ENCODE data around the gene C6orf136. TPM values are rescaled to one million over a fixed set of nuclear protein-coding genes. Genes with fewer than 3 reads are reported as not detected.

C6orf136 gene
- total RNA-seq, 4 donors from 2014 or later, result 13.5 to 21.4 (median 20.7) TPM

DNA sequence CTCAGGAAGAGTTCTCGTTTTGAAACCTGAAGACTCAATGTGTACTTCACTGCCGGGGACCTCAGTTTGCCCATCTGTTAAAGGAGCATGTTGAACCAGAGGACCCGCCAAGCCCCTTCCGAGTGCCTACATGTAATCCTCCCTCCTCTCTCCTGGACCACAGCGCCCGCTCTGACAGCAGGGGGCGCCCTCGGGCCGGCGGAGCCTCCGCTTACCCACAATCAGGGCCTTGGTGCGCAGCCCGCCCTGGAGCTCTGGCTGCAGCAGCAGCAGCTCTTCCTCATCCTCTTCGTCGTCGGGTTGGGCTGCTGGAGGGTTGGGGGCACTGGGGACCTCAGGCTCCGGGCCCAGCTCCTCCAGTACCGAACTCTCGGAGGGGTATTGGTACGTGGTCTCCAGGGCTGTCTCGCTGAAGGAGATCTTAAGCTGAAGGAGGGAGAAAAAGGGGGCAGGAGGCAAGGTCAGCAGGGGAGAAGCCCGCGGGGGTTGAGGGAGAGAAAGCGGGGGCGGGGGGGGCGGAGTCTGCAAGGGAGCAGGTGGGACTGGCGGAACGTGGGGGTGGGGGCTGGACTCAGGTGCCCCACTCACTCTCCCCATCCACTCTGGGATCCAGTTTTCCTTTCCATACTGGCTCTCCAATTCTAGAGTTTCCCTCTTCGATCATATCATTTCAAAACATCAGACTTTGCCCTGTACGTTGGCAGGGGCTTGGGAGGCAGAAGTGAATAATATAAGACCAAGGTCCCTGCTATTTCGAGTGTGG, 32.2 kb downstream of the C6orf136 start:
- 6% methylated on average over 30 to 31 of the region's 31 CpGs for WGBS, 2 donors
- peaks cover 5 to 52% (median 13%) of the 10 kb centered on the region in 3 donors for H3K36me3 ChIP-seq
- TF ChIP-seq, protein P1, sequence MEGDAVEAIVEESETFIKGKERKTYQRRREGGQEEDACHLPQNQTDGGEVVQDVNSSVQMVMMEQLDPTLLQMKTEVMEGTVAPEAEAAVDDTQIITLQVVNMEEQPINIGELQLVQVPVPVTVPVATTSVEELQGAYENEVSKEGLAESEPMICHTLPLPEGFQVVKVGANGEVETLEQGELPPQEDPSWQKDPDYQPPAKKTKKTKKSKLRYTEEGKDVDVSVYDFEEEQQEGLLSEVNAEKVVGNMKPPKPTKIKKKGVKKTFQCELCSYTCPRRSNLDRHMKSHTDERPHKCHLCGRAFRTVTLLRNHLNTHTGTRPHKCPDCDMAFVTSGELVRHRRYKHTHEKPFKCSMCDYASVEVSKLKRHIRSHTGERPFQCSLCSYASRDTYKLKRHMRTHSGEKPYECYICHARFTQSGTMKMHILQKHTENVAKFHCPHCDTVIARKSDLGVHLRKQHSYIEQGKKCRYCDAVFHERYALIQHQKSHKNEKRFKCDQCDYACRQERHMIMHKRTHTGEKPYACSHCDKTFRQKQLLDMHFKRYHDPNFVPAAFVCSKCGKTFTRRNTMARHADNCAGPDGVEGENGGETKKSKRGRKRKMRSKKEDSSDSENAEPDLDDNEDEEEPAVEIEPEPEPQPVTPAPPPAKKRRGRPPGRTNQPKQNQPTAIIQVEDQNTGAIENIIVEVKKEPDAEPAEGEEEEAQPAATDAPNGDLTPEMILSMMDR (IDR thresholded peaks at IDR 0.05), result peak; percentile 88 to 98 (median 96)
- TF ChIP-seq EP300 (IDR thresholded peaks at IDR 0.05), result peak in 1 of 2 donors; percentile 70
- TF ChIP-seq POLR2A (IDR thresholded peaks at IDR 0.05), result no peak
- no peaks in the 10 kb centered on the region for H3K27me3 ChIP-seq
- DNase-seq (ENCODE audit: low spot score in 2 of 2), result peak; percentile 69 to 76
- H3K27ac ChIP-seq, result peak overlapping the region; percentile 67 to 99 (median 84)
- peak overlapping the region in 2 of 4 donors; percentile 9 to 34 for H3K4me3 ChIP-seq
- no peaks in the 10 kb centered on the region for H3K9me3 ChIP-seq
- H3K4me1 ChIP-seq, result peaks cover 0 to 57% (median 45%) of the 10 kb centered on the region in 4 donors

DNA sequence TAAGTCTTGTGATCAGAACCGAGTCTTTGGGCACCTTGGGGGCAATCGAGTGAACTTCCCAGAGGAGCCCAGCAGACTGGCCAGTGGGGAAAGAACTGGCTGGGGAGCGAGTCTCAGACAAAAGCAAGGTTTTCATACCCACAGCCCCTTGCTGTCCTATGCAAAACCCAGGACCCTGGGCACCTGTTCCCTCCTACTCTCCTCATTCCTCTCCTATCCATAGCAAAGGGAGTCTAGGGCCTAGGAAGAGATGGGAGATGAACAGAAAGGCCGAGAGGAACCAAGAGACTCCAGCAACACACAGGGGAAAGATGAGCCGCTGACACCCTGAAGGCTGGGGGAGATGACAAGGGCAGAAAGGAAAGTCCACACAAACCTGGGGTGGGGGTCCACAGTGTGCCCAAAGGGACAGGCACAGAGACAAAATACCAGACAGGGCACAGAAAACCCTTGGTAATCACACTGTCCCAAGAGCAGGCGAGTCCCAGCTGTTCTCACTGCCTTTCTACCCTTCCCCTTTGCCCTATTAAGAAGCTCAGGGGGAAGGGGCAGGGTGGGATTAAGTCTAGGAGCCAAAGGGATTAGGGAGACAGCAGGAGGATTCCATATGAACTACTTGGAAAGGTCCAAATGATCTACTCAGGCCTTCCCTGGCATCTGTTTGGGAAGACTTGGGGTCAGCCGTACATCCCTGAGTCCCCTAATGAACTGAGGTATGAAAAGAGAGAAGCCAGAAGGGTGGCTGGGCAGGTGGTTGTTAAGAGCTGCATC, 33.0 kb downstream of the C6orf136 start:
- H3K4me3 ChIP-seq, result peak overlapping the region in 3 of 4 donors; percentile 3 to 92 (median 9)
- H3K36me3 ChIP-seq, result peaks cover 5 to 52% (median 13%) of the 10 kb centered on the region in 3 donors
- no peaks in the 10 kb centered on the region for H3K9me3 ChIP-seq
- H3K27me3 ChIP-seq, result no peaks in the 10 kb centered on the region
- peaks cover 0 to 65% (median 48%) of the 10 kb centered on the region in 4 donors for H3K4me1 ChIP-seq
- DNase-seq (ENCODE audit: low spot score in 2 of 2), result no peak
- peak overlapping the region; percentile 67 to 99 (median 84) for H3K27ac ChIP-seq
- TF ChIP-seq, protein P1 (IDR thresholded peaks at IDR 0.05), result no peak
- TF ChIP-seq POLR2A (IDR thresholded peaks at IDR 0.05), result no peak
- no peak for TF ChIP-seq EP300 (IDR thresholded peaks at IDR 0.05)
- WGBS, 2 donors, result 45 to 47% methylated on average over 7 of the region's 7 CpGs

DNA sequence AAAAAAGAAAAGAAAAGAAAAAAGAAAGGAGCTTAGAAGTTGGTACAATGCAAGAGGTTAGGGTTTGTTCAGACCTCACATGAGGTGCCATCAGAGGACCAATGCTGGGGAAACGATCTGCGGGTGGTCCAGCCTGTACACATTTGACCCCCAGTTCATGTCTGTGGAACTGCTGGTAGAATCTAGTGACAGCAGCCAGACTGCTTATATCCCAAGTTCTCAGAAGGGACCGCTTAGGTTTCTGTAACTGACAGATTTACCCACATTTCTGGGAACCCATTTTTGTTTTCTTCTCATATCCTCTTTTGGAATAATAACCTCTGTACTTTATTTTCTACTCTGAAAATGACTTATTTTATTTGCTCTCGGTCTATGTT, 34.8 kb downstream of the C6orf136 start:
- 12 to 23% methylated on average over 4 of the region's 4 CpGs for WGBS, 2 donors
- H3K4me1 ChIP-seq, result peaks cover 0 to 78% (median 54%) of the 10 kb centered on the region in 4 donors

DNA sequence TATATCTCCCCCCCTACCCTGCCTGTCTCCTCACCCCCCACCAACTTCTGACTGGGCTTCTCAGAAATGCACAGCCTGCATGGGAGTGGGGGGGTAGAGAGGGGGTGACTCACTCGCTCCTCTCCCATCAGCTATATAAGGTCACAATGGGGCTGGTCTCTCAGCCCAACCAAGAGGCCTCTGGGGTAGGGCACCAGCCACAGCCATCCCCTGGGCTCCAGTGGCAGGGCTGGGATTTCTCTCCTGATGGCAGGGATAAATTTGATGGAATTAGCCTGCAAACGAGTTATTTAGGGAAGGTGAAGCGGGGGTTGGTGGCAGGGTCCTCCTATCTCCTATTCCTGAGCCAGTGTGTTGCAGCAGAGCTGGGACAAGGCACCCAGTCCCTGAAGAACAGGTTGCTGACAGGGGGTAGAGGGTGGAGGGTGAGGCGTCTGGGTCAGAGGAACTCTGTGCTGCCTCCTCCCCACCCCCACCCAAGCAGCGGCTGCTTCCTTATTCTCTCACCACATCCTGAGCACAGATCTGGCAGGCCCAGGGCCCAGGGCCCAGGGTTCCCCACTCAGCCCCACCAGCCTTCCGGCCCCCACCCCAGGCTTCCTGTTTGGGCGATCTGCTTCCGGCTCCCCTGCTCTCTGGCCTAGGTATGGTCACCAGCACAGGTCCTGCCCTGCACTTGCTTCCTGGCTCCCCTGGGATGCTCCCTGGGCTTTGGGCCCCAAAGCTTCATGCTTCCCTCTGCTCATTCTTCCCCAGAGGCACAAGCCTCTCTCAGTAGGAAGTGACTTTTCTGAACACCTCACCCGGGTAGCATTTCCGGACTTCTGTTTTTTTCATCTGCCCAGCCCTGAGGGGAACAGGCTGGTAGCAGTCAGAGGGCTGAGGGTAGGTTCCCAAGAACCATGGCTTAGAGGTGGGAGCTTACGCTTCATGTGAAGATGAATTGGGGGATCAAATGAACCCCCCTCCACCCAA, 35.5 kb downstream of the C6orf136 start:
- Histone ChIP-seq H3K4me1 (peaks cover 0 to 78% (median 54%) of the 10 kb centered on the region in 4 donors), H3K36me3 (peaks cover 2 to 32% (median 3%) of the 10 kb centered on the region in 3 donors), H3K27me3 (no peaks in the 10 kb centered on the region), H3K9me3 (no peaks in the 10 kb centered on the region), H3K27ac (peak overlapping the region; percentile 97 to 99 (median 98)), H3K4me3 (peak overlapping the region; percentile 73 to 92 (median 83))
- TF ChIP-seq POLR2A (IDR thresholded peaks at IDR 0.05) (peak; percentile 25 to 53), EP300 (IDR thresholded peaks at IDR 0.05) (peak in 1 of 2 donors; percentile 13)
- TF ChIP-seq, protein P1 (IDR thresholded peaks at IDR 0.05), result no peak
- DNase-seq (ENCODE audit: low spot score in 2 of 2), result peak; percentile 59 to 61
- 6 to 7% methylated on average over 11 of the region's 11 CpGs for WGBS, 2 donors

More for the DNA sequence above, 34.8 kb downstream of the C6orf136 start:
- peaks cover 3 to 38% (median 9%) of the 10 kb centered on the region in 3 donors for H3K36me3 ChIP-seq
- no peaks in the 10 kb centered on the region for H3K27me3 ChIP-seq
- DNase-seq (ENCODE audit: low spot score in 2 of 2), result no peak
- TF ChIP-seq EP300 (IDR thresholded peaks at IDR 0.05) (no peak), POLR2A (IDR thresholded peaks at IDR 0.05) (no peak)
- TF ChIP-seq, protein P1 (IDR thresholded peaks at IDR 0.05), result no peak
- H3K27ac ChIP-seq, result peak overlapping the region; percentile 97 to 99 (median 98)
- peak overlapping the region in 3 of 4 donors; percentile 73 to 92 (median 83) for H3K4me3 ChIP-seq
- H3K9me3 ChIP-seq, result no peaks in the 10 kb centered on the region

Data from tibial nerve (tissue), 4 donors.